Activated CD8-positive, alpha-beta T cell treated with anti-CD3 and anti-CD28 coated beads, Interleukin-2, amount 10 ng/mL, durations not matched to agents 7 days and 5 days (primary cell): ENCODE measurements around the gene BZW2. TPM values are rescaled to one million over a fixed set of nuclear protein-coding genes. Genes with fewer than 3 reads are reported as not detected.

ENCODE experiments used
- ATAC-seq: fragments of 150-1000 bp; cut with Tn5 transposase; one replicate; pipeline ENCODE4 v1.10.0; 2021; ENCODE audit warnings: moderate library complexity
- CTCF ChIA-PET: fragments of 350-600 bp; sonication (Branson Sonifier 250); formaldehyde crosslinking; loops from one replicate; lab custom pipeline; 2021; ENCODE audit warnings: antibody characterized with exemption; lab: Charles Lee
- POLR2A ChIA-PET: fragments of 350-600 bp; sonication (Branson Sonifier 250); formaldehyde crosslinking; loops from one replicate; lab custom pipeline; 2021; ENCODE audit warnings: antibody characterized with exemption; lab: Charles Lee
- DNase-seq: peaks from one replicate; pipeline ENCODE4 v3.0.0-alpha.2; 2020
- H3K27ac Mint-ChIP-seq: one replicate; pipeline ENCODE4 v1.8.0; 2021; ENCODE audit warnings: mild to moderate bottlenecking, mixed read lengths
- H3K27me3 Mint-ChIP-seq: one replicate; pipeline ENCODE4 v1.8.0; 2021; ENCODE audit warnings: low read depth, mixed read lengths
- H3K36me3 Mint-ChIP-seq: one replicate; pipeline ENCODE4 v1.8.0; 2021; ENCODE audit warnings: low read depth, mixed read lengths
- H3K4me1 Mint-ChIP-seq: one replicate; pipeline ENCODE4 v1.8.0; 2021; ENCODE audit warnings: low read depth, mixed read lengths
- H3K4me3 Mint-ChIP-seq: one replicate; pipeline ENCODE4 v1.8.0; 2021; ENCODE audit warnings: mild to moderate bottlenecking, mixed read lengths
- H3K9me3 Mint-ChIP-seq: one replicate; pipeline ENCODE4 v1.8.0; 2022; ENCODE audit warnings: mixed read lengths; ENCODE audit not compliant: insufficient read depth
- total RNA-seq, 2 experiments: library from RNA; stranded (reverse); gene quantifications; one replicate each; pipeline ENCODE4 v1.2.3, GENCODE V29; 2021

BZW2 gene
- total RNA-seq, 2 experiments from 2014 or later = 59.7 to 62.3 TPM

GRCh38 chr7:16741676-16742075 is 95.7 kb downstream of the BZW2 start:
- Mint-ChIP-seq H3K4me1 (no peaks in the 10 kb centered on the region), H3K27me3 (no peaks in the 10 kb centered on the region), H3K4me3 (no peak overlapping the region), H3K27ac (no peak overlapping the region), H3K36me3 (no peaks in the 10 kb centered on the region), H3K9me3 (no peaks in the 10 kb centered on the region)
- DNase-seq (no peak), ATAC-seq (no peak)
- POLR2A ChIA-PET = no interaction called here
- CTCF ChIA-PET = no interaction called here

- no peaks in the 10 kb centered on the region for H3K27me3 Mint-ChIP-seq
- no peaks in the 10 kb centered on the region for H3K9me3 Mint-ChIP-seq
- DNase-seq (no peak), ATAC-seq (no peak)
- ChIA-PET CTCF (no interaction called here), POLR2A (no interaction called here)
- H3K4me1 Mint-ChIP-seq = no peaks in the 10 kb centered on the region
- H3K27ac Mint-ChIP-seq = no peak overlapping the region
- H3K4me3 Mint-ChIP-seq = no peak overlapping the region
- H3K36me3 Mint-ChIP-seq = no peaks in the 10 kb centered on the region
Measured at GRCh38 chr7:16742547-16742946, 96.6 kb downstream of the BZW2 start.

- Mint-ChIP-seq H3K4me1 (no peaks in the 10 kb centered on the region), H3K9me3 (no peaks in the 10 kb centered on the region), H3K36me3 (no peaks in the 10 kb centered on the region), H3K27ac (no peak overlapping the region), H3K4me3 (no peak overlapping the region), H3K27me3 (no peaks in the 10 kb centered on the region)
- no peak for DNase-seq
- no peak for ATAC-seq
- POLR2A ChIA-PET = no interaction called here
- CTCF ChIA-PET = no interaction called here
Measured at GRCh38 chr7:16743236-16743635, 97.3 kb downstream of the BZW2 start.

- POLR2A ChIA-PET = no interaction called here
- DNase-seq (no peak), ATAC-seq (no peak)
- Mint-ChIP-seq H3K27ac (no peak overlapping the region), H3K27me3 (no peaks in the 10 kb centered on the region), H3K4me1 (no peaks in the 10 kb centered on the region), H3K4me3 (no peak overlapping the region), H3K36me3 (no peaks in the 10 kb centered on the region), H3K9me3 (no peaks in the 10 kb centered on the region)
- CTCF ChIA-PET = no interaction called here
Measured at GRCh38 chr7:16744518-16745250, 98.7 kb downstream of the BZW2 start.

GRCh38 chr7:16745645-16746044 is 99.7 kb downstream of the BZW2 start:
- POLR2A ChIA-PET = no interaction called here
- CTCF ChIA-PET = no interaction called here
- no peak for DNase-seq
- Mint-ChIP-seq H3K9me3 (no peaks in the 10 kb centered on the region), H3K27ac (no peak overlapping the region), H3K4me3 (no peak overlapping the region), H3K36me3 (no peaks in the 10 kb centered on the region), H3K27me3 (no peaks in the 10 kb centered on the region), H3K4me1 (no peaks in the 10 kb centered on the region)
- no peak for ATAC-seq

GRCh38 chr7:16747102-16747501 is 101.1 kb downstream of the BZW2 start:
- Mint-ChIP-seq H3K27me3 (peaks cover 4% of the 10 kb centered on the region), H3K9me3 (no peaks in the 10 kb centered on the region), H3K4me3 (no peak overlapping the region), H3K4me1 (no peaks in the 10 kb centered on the region), H3K27ac (no peak overlapping the region), H3K36me3 (no peaks in the 10 kb centered on the region)
- ATAC-seq (no peak), DNase-seq (no peak)
- ChIA-PET CTCF (no interaction called here), POLR2A (no interaction called here)

- CTCF ChIA-PET = interaction anchor here (0.9 to 1.3 kb wide), 2 partner anchors 44 to 48 kb away, joined by 3 read pairs; no protein-coding TSS in a partner anchor
- Mint-ChIP-seq H3K36me3 (no peaks in the 10 kb centered on the region), H3K27ac (no peak within 1 kb of the TSS), H3K27me3 (peaks cover 32% of the 10 kb centered on the region), H3K9me3 (no peaks in the 10 kb centered on the region), H3K4me3 (peak within 1 kb of the TSS; percentile 71), H3K4me1 (peaks cover 10% of the 10 kb centered on the region)
- peak; percentile 81 for DNase-seq
- POLR2A ChIA-PET = no interaction called here
- ATAC-seq = peak; percentile 96
Measured at GRCh38 chr7:16753102-16753931, 107.3 kb downstream of the BZW2 start, which contains the start of gene TSPAN13. TSPAN13 (plus strand) TSS chr7:16753755; CDS start chr7:16753968, 213 bp downstream.

GRCh38 chr7:16753932-16754855 is 108.2 kb downstream of the BZW2 start:
- H3K4me1 Mint-ChIP-seq = peaks cover 16% of the 10 kb centered on the region
- H3K27me3 Mint-ChIP-seq = peaks cover 32% of the 10 kb centered on the region
- ATAC-seq = peak; percentile 46
- H3K9me3 Mint-ChIP-seq = no peaks in the 10 kb centered on the region
- POLR2A ChIA-PET = no interaction called here
- H3K36me3 Mint-ChIP-seq = no peaks in the 10 kb centered on the region
- H3K27ac Mint-ChIP-seq = no peak overlapping the region
- peak overlapping the region; percentile 71 for H3K4me3 Mint-ChIP-seq
- DNase-seq = peak; percentile 28
- CTCF ChIA-PET = interaction anchor here (0.9 to 1.3 kb wide), 2 partner anchors 44 to 47 kb away, joined by 3 read pairs; no protein-coding TSS in a partner anchor

- DNase-seq = no peak
- no peaks in the 10 kb centered on the region for H3K36me3 Mint-ChIP-seq
- H3K4me1 Mint-ChIP-seq = peaks cover 19% of the 10 kb centered on the region
- POLR2A ChIA-PET = no interaction called here
- CTCF ChIA-PET = no interaction called here
- no peak overlapping the region for H3K27ac Mint-ChIP-seq
- H3K4me3 Mint-ChIP-seq = peak overlapping the region; percentile 71
- no peak for ATAC-seq
- no peaks in the 10 kb centered on the region for H3K9me3 Mint-ChIP-seq
- peaks cover 32% of the 10 kb centered on the region for H3K27me3 Mint-ChIP-seq
Measured at GRCh38 chr7:16754856-16755317, 108.9 kb downstream of the BZW2 start.

GRCh38 chr7:16755397-16755796 is 109.4 kb downstream of the BZW2 start:
- Mint-ChIP-seq H3K36me3 (no peaks in the 10 kb centered on the region), H3K4me1 (peaks cover 19% of the 10 kb centered on the region), H3K27me3 (peaks cover 32% of the 10 kb centered on the region), H3K4me3 (no peak overlapping the region), H3K9me3 (no peaks in the 10 kb centered on the region), H3K27ac (no peak overlapping the region)
- DNase-seq = no peak
- POLR2A ChIA-PET = no interaction called here
- no peak for ATAC-seq
- CTCF ChIA-PET = no interaction called here
